ENCODE measurements around the gene EFNA1. TPM values are rescaled to one million over a fixed set of nuclear protein-coding genes. Genes with fewer than 3 reads are reported as not detected.
"Not testable (repeated sequence)": the region's sequence is repeated elsewhere in the genome, so short reads cannot be mapped to it uniquely, and the experiment has no call there.

Gene EFNA1
- total RNA-seq, 4 donors from 2014 or later: 125 to 235 (median 185) TPM

DNA sequence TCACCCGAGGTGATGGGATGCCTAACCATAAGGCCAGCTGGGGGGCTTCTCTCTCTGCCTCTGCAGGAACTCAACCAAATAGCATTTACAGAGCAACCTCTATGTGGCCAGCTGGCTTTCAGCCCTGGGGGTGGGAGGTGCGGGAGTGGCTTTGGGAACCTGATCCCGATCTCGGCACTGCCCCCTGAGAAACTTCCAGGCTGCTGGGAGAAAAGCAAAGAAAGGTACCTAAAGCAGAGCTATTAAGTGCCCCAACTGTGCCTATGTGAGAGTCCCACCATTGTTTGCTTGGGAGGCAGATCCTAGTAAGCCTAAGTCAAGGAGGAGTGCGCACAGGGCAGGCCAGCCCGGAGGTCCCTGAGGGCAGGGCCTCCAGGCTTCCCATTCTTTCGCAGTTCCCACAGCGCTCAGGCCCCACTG, 38.4 kb downstream of the EFNA1 start:
- WGBS, 2 donors: 62 to 67% methylated on average over 8 of the region's 8 CpGs
- intact Hi-C loops (cut with DNase I; ENCODE audit: low total_unique reads): no loop called here
- H3K4me3 ChIP-seq (ENCODE audit: low read depth, poor library complexity, severe bottlenecking): no peak overlapping the region
- TF ChIP-seq, protein P1, sequence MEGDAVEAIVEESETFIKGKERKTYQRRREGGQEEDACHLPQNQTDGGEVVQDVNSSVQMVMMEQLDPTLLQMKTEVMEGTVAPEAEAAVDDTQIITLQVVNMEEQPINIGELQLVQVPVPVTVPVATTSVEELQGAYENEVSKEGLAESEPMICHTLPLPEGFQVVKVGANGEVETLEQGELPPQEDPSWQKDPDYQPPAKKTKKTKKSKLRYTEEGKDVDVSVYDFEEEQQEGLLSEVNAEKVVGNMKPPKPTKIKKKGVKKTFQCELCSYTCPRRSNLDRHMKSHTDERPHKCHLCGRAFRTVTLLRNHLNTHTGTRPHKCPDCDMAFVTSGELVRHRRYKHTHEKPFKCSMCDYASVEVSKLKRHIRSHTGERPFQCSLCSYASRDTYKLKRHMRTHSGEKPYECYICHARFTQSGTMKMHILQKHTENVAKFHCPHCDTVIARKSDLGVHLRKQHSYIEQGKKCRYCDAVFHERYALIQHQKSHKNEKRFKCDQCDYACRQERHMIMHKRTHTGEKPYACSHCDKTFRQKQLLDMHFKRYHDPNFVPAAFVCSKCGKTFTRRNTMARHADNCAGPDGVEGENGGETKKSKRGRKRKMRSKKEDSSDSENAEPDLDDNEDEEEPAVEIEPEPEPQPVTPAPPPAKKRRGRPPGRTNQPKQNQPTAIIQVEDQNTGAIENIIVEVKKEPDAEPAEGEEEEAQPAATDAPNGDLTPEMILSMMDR (IDR thresholded peaks at IDR 0.05): no peak
- no peak for TF ChIP-seq POLR2A (IDR thresholded peaks at IDR 0.05)
- peak in 1 of 2 donors; percentile 83 for DNase-seq (ENCODE audit: low spot score in 2 of 2)

DNA sequence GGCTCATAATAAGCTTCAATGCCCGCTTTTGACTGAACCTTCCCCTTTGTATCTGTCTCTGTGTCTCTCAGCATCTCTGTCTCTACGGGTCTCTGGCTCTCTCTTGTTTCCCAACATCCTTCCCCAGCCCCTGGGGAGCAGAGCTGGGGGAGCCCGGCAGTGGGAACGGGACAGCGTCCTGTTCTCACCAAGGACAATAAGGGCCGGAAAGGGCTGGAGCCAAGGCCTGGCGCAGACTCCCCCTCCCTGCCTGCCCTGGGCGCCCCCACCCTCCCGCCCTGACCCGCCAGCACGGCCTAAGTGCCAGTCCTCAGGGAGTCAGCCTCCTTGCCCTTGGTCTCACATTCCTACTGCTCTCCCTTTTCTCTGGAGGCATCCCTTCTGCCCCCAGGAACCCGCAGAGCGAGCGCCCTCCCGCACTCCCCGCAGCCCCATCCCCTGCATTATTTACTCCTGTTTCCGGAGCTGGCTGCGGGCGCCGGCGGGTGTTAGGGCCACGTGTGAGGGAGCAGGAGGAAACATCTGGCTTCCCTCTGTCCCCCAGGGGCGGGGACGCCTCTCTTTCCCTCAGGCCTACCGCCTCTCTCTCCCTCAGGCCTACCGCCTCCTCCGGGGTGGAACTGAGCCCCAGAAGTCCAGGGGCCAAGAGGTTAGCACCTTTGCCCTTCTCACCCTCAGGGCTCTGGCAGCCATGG, 38.9 kb downstream of the EFNA1 start:
- no peak overlapping the region for H3K4me3 ChIP-seq (ENCODE audit: low read depth, poor library complexity, severe bottlenecking)
- TF ChIP-seq, protein P1 (IDR thresholded peaks at IDR 0.05): no peak
- no peak for TF ChIP-seq POLR2A (IDR thresholded peaks at IDR 0.05)
- DNase-seq (ENCODE audit: low spot score in 2 of 2): peak in 1 of 2 donors; percentile 90
- WGBS, 2 donors: 31 to 43% methylated on average over 27 of the region's 27 CpGs
- intact Hi-C loops (cut with DNase I; ENCODE audit: low total_unique reads): no loop called here

DNA sequence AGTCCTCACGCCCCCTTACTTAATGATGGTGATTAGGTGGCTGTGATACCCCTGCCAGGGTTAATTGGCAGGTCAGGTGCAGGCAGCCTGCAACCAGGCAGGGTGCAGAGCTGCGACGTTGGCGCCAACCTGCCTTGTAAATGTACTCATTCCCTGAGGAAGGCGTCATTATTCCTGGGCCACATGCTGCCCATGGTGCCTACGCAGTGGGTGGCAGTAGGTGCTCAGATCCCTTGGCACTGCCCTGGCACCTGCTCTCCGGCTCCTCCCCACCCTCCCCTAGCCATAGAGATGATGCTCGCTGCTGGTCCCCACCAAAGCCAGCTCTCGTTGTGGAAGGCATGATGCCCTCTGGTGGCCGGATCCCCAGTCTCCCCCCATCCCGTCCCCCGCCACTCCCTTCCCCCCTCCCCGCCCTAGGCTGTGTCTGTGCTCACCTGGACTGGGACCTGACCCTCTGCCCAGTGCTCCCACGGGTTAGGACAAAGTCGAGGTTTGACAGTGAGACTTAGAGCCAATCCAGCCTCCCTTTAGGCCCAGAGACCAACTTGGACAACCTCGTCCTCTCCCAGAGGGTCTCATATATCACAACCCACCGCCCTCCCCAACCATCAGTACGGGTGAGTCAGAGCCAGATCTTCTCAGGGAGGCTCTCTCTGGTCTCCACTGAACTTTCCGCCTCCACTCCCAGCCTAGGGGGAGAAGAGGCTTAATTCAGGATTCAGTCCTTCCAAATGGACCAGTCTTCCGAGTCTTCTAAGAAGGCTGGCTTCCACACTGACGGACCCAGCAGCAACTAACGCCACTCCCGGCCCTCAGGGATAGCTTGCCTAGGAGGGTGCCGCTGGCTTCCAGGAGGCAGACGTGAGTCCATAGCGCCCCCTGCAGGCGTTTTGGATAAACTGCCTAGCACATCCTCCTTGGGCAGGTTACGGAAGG, 39.8 kb downstream of the EFNA1 start:
- peak; percentile 80 to 97 for DNase-seq (ENCODE audit: low spot score in 2 of 2)
- intact Hi-C loops (cut with DNase I; ENCODE audit: low total_unique reads): loop anchor here (2.0 kb wide), 1 partner anchor 77 kb away; no protein-coding TSS in a partner anchor
- WGBS, 2 donors: 6 to 8% methylated on average over 25 to 26 of the region's 28 CpGs
- no peak overlapping the region for H3K4me3 ChIP-seq (ENCODE audit: low read depth, poor library complexity, severe bottlenecking)
- TF ChIP-seq, protein P1 (IDR thresholded peaks at IDR 0.05): peak in 1 of 3 donors; percentile 17
- TF ChIP-seq POLR2A (IDR thresholded peaks at IDR 0.05): no peak

DNA sequence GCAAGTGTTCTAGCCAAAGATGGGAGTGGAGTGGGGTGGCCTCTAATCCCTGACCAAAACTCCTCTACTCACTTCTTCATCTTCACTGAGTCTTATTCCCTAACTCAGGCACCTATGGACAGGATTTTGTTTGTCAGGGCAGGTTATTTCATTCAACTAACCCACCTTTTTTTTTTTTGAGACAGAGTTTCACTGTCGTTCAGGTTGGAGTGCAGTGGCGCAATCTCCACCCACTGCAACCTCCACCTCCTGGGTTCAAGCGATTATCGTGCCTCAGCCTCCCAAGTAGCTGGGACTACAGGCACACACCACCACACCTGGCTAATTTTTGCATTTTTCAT, 40.4 kb downstream of the EFNA1 start:
- intact Hi-C loops (cut with DNase I; ENCODE audit: low total_unique reads): loop anchor here (2.0 kb wide), 1 partner anchor 77 kb away; no protein-coding TSS in a partner anchor
- 40 to 42% methylated on average over 4 of the region's 4 CpGs for WGBS, 2 donors
- not testable (repeated sequence) for H3K4me3 ChIP-seq (ENCODE audit: low read depth, poor library complexity, severe bottlenecking); DNase-seq (ENCODE audit: low spot score in 2 of 2)

DNA sequence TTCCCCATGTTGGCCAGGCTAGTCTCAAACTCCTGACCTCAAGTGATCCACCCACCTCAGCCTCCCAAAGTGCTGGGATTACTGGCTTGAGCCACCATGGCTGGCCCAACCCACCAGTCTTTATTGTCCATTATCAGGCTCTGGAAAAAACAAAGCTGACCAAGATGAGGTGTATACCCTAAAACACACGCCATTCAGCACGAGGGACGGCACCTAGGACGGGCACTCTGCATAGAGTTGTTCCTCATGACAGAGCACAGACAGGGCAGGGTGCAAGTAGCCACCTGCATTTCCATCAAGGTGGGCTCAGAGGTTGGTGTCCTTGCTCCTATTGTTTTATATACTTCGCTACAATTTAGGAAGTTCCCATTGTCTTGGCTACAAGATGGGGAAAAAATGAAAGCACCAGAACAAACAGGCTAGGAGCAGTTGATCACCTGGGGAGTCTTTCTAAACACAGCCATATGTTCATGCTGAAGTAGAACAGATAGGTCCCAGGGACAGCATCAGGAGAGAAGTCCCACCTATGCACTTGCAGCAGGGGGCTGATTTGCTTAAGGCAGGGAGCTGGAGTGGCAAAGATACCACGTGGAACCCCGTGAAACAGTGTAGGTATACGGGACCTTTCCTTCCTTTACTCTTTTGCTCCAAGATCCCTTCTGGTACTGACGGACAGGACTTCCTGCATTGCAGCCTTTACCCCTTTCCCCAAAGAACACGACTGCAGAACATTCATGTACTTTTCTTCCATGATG, 41.0 kb downstream of the EFNA1 start:
- peak in 1 of 2 donors; percentile 54 for DNase-seq (ENCODE audit: low spot score in 2 of 2)
- TF ChIP-seq POLR2A (IDR thresholded peaks at IDR 0.05): no peak
- TF ChIP-seq, protein P1 (IDR thresholded peaks at IDR 0.05): no peak
- WGBS, 2 donors: 78 to 83% methylated on average over 10 of the region's 10 CpGs
- no peak overlapping the region for H3K4me3 ChIP-seq (ENCODE audit: low read depth, poor library complexity, severe bottlenecking)
- intact Hi-C loops (cut with DNase I; ENCODE audit: low total_unique reads): loop anchor here (2.0 kb wide), 1 partner anchor 78 kb away; no protein-coding TSS in a partner anchor
